ENCODE measurements around the gene CD109. TPM values are rescaled to one million over a fixed set of nuclear protein-coding genes. Genes with fewer than 3 reads are reported as not detected.
A peak's percentile ranks its signal among the peaks of the same experiment; 100 is the strongest.
"Not testable (repeated sequence)": the region's sequence is repeated elsewhere in the genome, so short reads cannot be mapped to it uniquely, and the experiment has no call there.

The CD109 gene
- total RNA-seq, 1 donor from 2014 or later = 27.1 TPM

GRCh38 chr6:73667798-73668197 lies 28.2 kb upstream of the CD109 start:
- H3K27ac Mint-ChIP-seq = no peak overlapping the region

GRCh38 chr6:73669005-73669404 lies 27.0 kb upstream of the CD109 start:
- Mint-ChIP-seq H3K36me3 (ENCODE audit: low read depth) (no peaks in the 10 kb centered on the region), H3K4me3 (no peak overlapping the region), H3K9me3 (no peaks in the 10 kb centered on the region), H3K27ac (no peak overlapping the region), H3K4me1 (ENCODE audit: low read depth) (peaks cover 23% of the 10 kb centered on the region), H3K27me3 (ENCODE audit: insufficient read depth) (peaks cover 22% of the 10 kb centered on the region)
- intact Hi-C loops (cut with micrococcal nuclease) = no loop called here
- DNase-seq (ENCODE audit: low spot score) = no peak

More at GRCh38 chr6:73667798-73668197, 28.2 kb upstream of the CD109 start:
- Mint-ChIP-seq H3K4me1 (ENCODE audit: low read depth) (peaks cover 23% of the 10 kb centered on the region), H3K36me3 (ENCODE audit: low read depth) (no peaks in the 10 kb centered on the region), H3K27me3 (ENCODE audit: insufficient read depth) (peaks cover 22% of the 10 kb centered on the region), H3K4me3 (no peak overlapping the region), H3K9me3 (no peaks in the 10 kb centered on the region)
- no peak for DNase-seq (ENCODE audit: low spot score)
- intact Hi-C loops (cut with micrococcal nuclease) = no loop called here

- no peak for DNase-seq (ENCODE audit: low spot score)
- H3K4me1 Mint-ChIP-seq (ENCODE audit: low read depth) = peaks cover 15% of the 10 kb centered on the region
- no peaks in the 10 kb centered on the region for H3K9me3 Mint-ChIP-seq
- peaks cover 22% of the 10 kb centered on the region for H3K27me3 Mint-ChIP-seq (ENCODE audit: insufficient read depth)
- no peak overlapping the region for H3K4me3 Mint-ChIP-seq
- H3K36me3 Mint-ChIP-seq (ENCODE audit: low read depth) = no peaks in the 10 kb centered on the region
- intact Hi-C loops (cut with micrococcal nuclease) = loop anchor here (10.0 kb wide), 1 partner anchor 183 kb away; no protein-coding TSS in a partner anchor
- H3K27ac Mint-ChIP-seq = no peak overlapping the region
Measured at GRCh38 chr6:73671911-73672685, 23.9 kb upstream of the CD109 start.

- peak; percentile 57 for DNase-seq (ENCODE audit: low spot score)
- no peak overlapping the region for H3K4me3 Mint-ChIP-seq
Measured at GRCh38 chr6:73675466-73676098, 20.4 kb upstream of the CD109 start.

GRCh38 chr6:73679009-73679408 lies 17.0 kb upstream of the CD109 start:
- no peak overlapping the region for H3K4me3 Mint-ChIP-seq
- intact Hi-C loops (cut with micrococcal nuclease) = loop anchor here (5.0 to 10.0 kb wide), 2 partner anchors 176 to 1533 kb away; no protein-coding TSS in a partner anchor
- H3K27ac Mint-ChIP-seq = no peak overlapping the region
- peaks cover 6% of the 10 kb centered on the region for H3K4me1 Mint-ChIP-seq (ENCODE audit: low read depth)
- peaks cover 13% of the 10 kb centered on the region for H3K9me3 Mint-ChIP-seq
- DNase-seq (ENCODE audit: low spot score) = no peak
- peaks cover 6% of the 10 kb centered on the region for H3K27me3 Mint-ChIP-seq (ENCODE audit: insufficient read depth)
- H3K36me3 Mint-ChIP-seq (ENCODE audit: low read depth) = no peaks in the 10 kb centered on the region

More at GRCh38 chr6:73675466-73676098, 20.4 kb upstream of the CD109 start:
- peaks cover 16% of the 10 kb centered on the region for H3K27me3 Mint-ChIP-seq (ENCODE audit: insufficient read depth)
- intact Hi-C loops (cut with micrococcal nuclease) = loop anchor here (1.0 to 10.0 kb wide), 5 partner anchors 20 to 1537 kb away; no protein-coding TSS in a partner anchor
- H3K4me1 Mint-ChIP-seq (ENCODE audit: low read depth) = peaks cover 6% of the 10 kb centered on the region
- no peaks in the 10 kb centered on the region for H3K36me3 Mint-ChIP-seq (ENCODE audit: low read depth)
- H3K9me3 Mint-ChIP-seq = no peaks in the 10 kb centered on the region
- H3K27ac Mint-ChIP-seq = no peak overlapping the region

GRCh38 chr6:73679846-73680245 lies 16.2 kb upstream of the CD109 start:
- H3K27ac Mint-ChIP-seq; H3K27me3 Mint-ChIP-seq (ENCODE audit: insufficient read depth); H3K4me1 Mint-ChIP-seq (ENCODE audit: low read depth); H3K36me3 Mint-ChIP-seq (ENCODE audit: low read depth); H3K4me3 Mint-ChIP-seq; DNase-seq (ENCODE audit: low spot score): not testable (repeated sequence)
- peaks cover 13% of the 10 kb centered on the region for H3K9me3 Mint-ChIP-seq
- intact Hi-C loops (cut with micrococcal nuclease) = loop anchor here (5.0 to 10.0 kb wide), 2 partner anchors 175 to 1532 kb away; no protein-coding TSS in a partner anchor

GRCh38 chr6:73680289-73680918 lies 15.6 kb upstream of the CD109 start:
- Mint-ChIP-seq H3K36me3 (ENCODE audit: low read depth) (no peaks in the 10 kb centered on the region), H3K9me3 (peaks cover 13% of the 10 kb centered on the region), H3K27me3 (ENCODE audit: insufficient read depth) (peaks cover 12% of the 10 kb centered on the region), H3K4me1 (ENCODE audit: low read depth) (peaks cover 3% of the 10 kb centered on the region), H3K27ac (no peak overlapping the region), H3K4me3 (no peak overlapping the region)
- no peak for DNase-seq (ENCODE audit: low spot score)
- intact Hi-C loops (cut with micrococcal nuclease) = no loop called here

- H3K4me3 Mint-ChIP-seq; DNase-seq (ENCODE audit: low spot score); H3K36me3 Mint-ChIP-seq (ENCODE audit: low read depth); intact Hi-C loops (cut with micrococcal nuclease); H3K4me1 Mint-ChIP-seq (ENCODE audit: low read depth); H3K27ac Mint-ChIP-seq: not testable (repeated sequence)
- H3K9me3 Mint-ChIP-seq = peaks cover 13% of the 10 kb centered on the region
- H3K27me3 Mint-ChIP-seq (ENCODE audit: insufficient read depth) = peaks cover 27% of the 10 kb centered on the region
Measured at GRCh38 chr6:73683574-73683973, 12.4 kb upstream of the CD109 start.

GRCh38 chr6:73688351-73688750 lies 7.7 kb upstream of the CD109 start:
- Mint-ChIP-seq H3K27me3 (ENCODE audit: insufficient read depth) (peaks cover 35% of the 10 kb centered on the region), H3K4me3 (no peak overlapping the region), H3K9me3 (peaks cover 6% of the 10 kb centered on the region), H3K4me1 (ENCODE audit: low read depth) (peaks cover 12% of the 10 kb centered on the region), H3K27ac (no peak overlapping the region), H3K36me3 (ENCODE audit: low read depth) (peaks cover 3% of the 10 kb centered on the region)
- DNase-seq (ENCODE audit: low spot score) = no peak
- intact Hi-C loops (cut with micrococcal nuclease) = no loop called here

- Mint-ChIP-seq H3K4me1 (ENCODE audit: low read depth) (peaks cover 21% of the 10 kb centered on the region), H3K4me3 (no peak overlapping the region), H3K27ac (no peak overlapping the region), H3K27me3 (ENCODE audit: insufficient read depth) (peaks cover 31% of the 10 kb centered on the region), H3K9me3 (peaks cover 3% of the 10 kb centered on the region), H3K36me3 (ENCODE audit: low read depth) (peaks cover 3% of the 10 kb centered on the region)
- intact Hi-C loops (cut with micrococcal nuclease) = no loop called here
- no peak for DNase-seq (ENCODE audit: low spot score)
Measured at GRCh38 chr6:73690056-73690455, 5.9 kb upstream of the CD109 start.

- intact Hi-C loops (cut with micrococcal nuclease) = no loop called here
- Mint-ChIP-seq H3K27me3 (ENCODE audit: insufficient read depth) (peaks cover 23% of the 10 kb centered on the region), H3K4me1 (ENCODE audit: low read depth) (peaks cover 30% of the 10 kb centered on the region)
Measured at GRCh38 chr6:73691512-73691911, 4.5 kb upstream of the CD109 start.

GRCh38 chr6:73694711-73695411 lies 1.1 kb upstream of the CD109 start:
- no peak for DNase-seq (ENCODE audit: low spot score)
- peak overlapping the region; percentile 91 for H3K27ac Mint-ChIP-seq
- peaks cover 3% of the 10 kb centered on the region for H3K9me3 Mint-ChIP-seq

More at GRCh38 chr6:73691512-73691911, 4.5 kb upstream of the CD109 start:
- H3K27ac Mint-ChIP-seq = peak overlapping the region; percentile 34
- H3K4me3 Mint-ChIP-seq = no peak overlapping the region
- H3K36me3 Mint-ChIP-seq (ENCODE audit: low read depth) = peaks cover 3% of the 10 kb centered on the region
- no peak for DNase-seq (ENCODE audit: low spot score)
- H3K9me3 Mint-ChIP-seq = peaks cover 3% of the 10 kb centered on the region

More at GRCh38 chr6:73694711-73695411, 1.1 kb upstream of the CD109 start:
- peaks cover 4% of the 10 kb centered on the region for H3K27me3 Mint-ChIP-seq (ENCODE audit: insufficient read depth)
- H3K36me3 Mint-ChIP-seq (ENCODE audit: low read depth) = peaks cover 26% of the 10 kb centered on the region
- intact Hi-C loops (cut with micrococcal nuclease) = loop anchor here (1.0 kb wide), 9 partner anchors 9 to 1075 kb away; partner anchors contain the start of gene EEF1A1
- peak overlapping the region; percentile 88 for H3K4me3 Mint-ChIP-seq
- H3K4me1 Mint-ChIP-seq (ENCODE audit: low read depth) = peaks cover 58% of the 10 kb centered on the region
